Trophoblast cell (in vitro differentiated cells and primary cell): ENCODE measurements around the gene TLX3.
A peak's percentile ranks its signal among the peaks of the same experiment; 100 is the strongest.

Experiments
- DNase-seq, 2 donors: peaks; one replicate each; pipeline ENCODE4 v3.0.0-alpha.2; 2016
- H2AFZ ChIP-seq: 2 replicates; pipeline ENCODE4 v1.6.1; 2013; ENCODE audit warnings: low read length, moderate library complexity, mild to moderate bottlenecking; ENCODE audit not compliant: insufficient read depth, poor library complexity
- H2AK5ac ChIP-seq: 2 replicates; pipeline ENCODE4 v1.6.1; 2013; ENCODE audit warnings: mild to moderate bottlenecking, low read length
- H2BK120ac ChIP-seq: 2 replicates; pipeline ENCODE4 v1.6.1; 2013; ENCODE audit warnings: low read length, mild to moderate bottlenecking, moderate library complexity; ENCODE audit not compliant: insufficient read depth, poor library complexity
- H2BK12ac ChIP-seq: 2 replicates; pipeline ENCODE4 v1.6.1; 2013; ENCODE audit warnings: mild to moderate bottlenecking, low read length, moderate library complexity
- H2BK5ac ChIP-seq: 2 replicates; pipeline ENCODE4 v1.6.1; 2013; ENCODE audit warnings: low read length, low read depth, moderate library complexity, mild to moderate bottlenecking; ENCODE audit not compliant: poor library complexity
- H3K14ac ChIP-seq: 2 replicates; pipeline ENCODE4 v1.6.1; 2013; ENCODE audit warnings: mild to moderate bottlenecking, low read length
- H3K18ac ChIP-seq: 2 replicates; pipeline ENCODE4 v1.6.1; 2013; ENCODE audit warnings: mild to moderate bottlenecking, low read length
- H3K23ac ChIP-seq: 2 replicates; pipeline ENCODE4 v1.6.1; 2013; ENCODE audit warnings: low read length
- H3K27ac ChIP-seq: 2 replicates; pipeline ENCODE4 v1.5.1; 2013; ENCODE audit warnings: low read depth, mild to moderate bottlenecking, inconsistent platforms, low read length, moderate library complexity
- H3K27me3 ChIP-seq: 2 replicates; pipeline ENCODE4 v1.6.1; 2013; ENCODE audit warnings: inconsistent platforms, mild to moderate bottlenecking, low read length, moderate library complexity; ENCODE audit not compliant: insufficient read depth
- H3K36me3 ChIP-seq, 2 experiments: 1 replicate in 1 of 2; 2 replicates in 1 of 2; pipeline ENCODE4 v1.6.1; 2013; ENCODE audit warnings: low read length in 2 of 2, mild to moderate bottlenecking in 2 of 2, moderate library complexity in 1 of 2; ENCODE audit not compliant: insufficient read depth in 2 of 2, control insufficient read depth in 1 of 2
- H3K4ac ChIP-seq: 2 replicates; pipeline ENCODE4 v1.6.1; 2013; ENCODE audit warnings: low read depth, mild to moderate bottlenecking, low read length, moderate library complexity
- H3K4me1 ChIP-seq, 2 experiments: 1 replicate in 1 of 2; 2 replicates in 1 of 2; pipeline ENCODE4 v1.6.1; 2013; ENCODE audit warnings: low read length in 2 of 2, mild to moderate bottlenecking in 2 of 2, moderate library complexity in 1 of 2; ENCODE audit not compliant: insufficient read depth in 2 of 2, control insufficient read depth in 1 of 2
- H3K4me2 ChIP-seq: 2 replicates; pipeline ENCODE4 v1.6.1; 2013; ENCODE audit warnings: inconsistent platforms, mild to moderate bottlenecking, low read length, moderate library complexity
- H3K4me3 ChIP-seq: 2 replicates; pipeline ENCODE4 v1.5.1; 2013; ENCODE audit warnings: mild to moderate bottlenecking, low read depth, low read length, inconsistent platforms
- H3K79me1 ChIP-seq: one replicate; pipeline ENCODE4 v1.6.1; 2013; ENCODE audit warnings: low read length
- H3K79me2 ChIP-seq: 2 replicates; pipeline ENCODE4 v1.6.1; 2013; ENCODE audit warnings: low read length, mild to moderate bottlenecking; ENCODE audit not compliant: control insufficient read depth, insufficient read depth, poor library complexity
- H3K9ac ChIP-seq: 2 replicates; pipeline ENCODE4 v1.6.1; 2013; ENCODE audit warnings: mild to moderate bottlenecking, low read length
- H3K9me3 ChIP-seq: 2 replicates; pipeline ENCODE4 v1.6.1; 2013; ENCODE audit warnings: low read depth, mild to moderate bottlenecking, control low read depth, inconsistent platforms, low read length; ENCODE audit not compliant: insufficient read depth
- H4K12ac ChIP-seq: 2 replicates; pipeline ENCODE4 v1.6.1; 2013; ENCODE audit warnings: low read depth, mild to moderate bottlenecking, low read length, moderate library complexity
- H4K8ac ChIP-seq: 2 replicates; pipeline ENCODE4 v1.6.1; 2013; ENCODE audit warnings: low read depth, mild to moderate bottlenecking, low read length, moderate library complexity
- H4K91ac ChIP-seq: one replicate; pipeline ENCODE4 v1.6.1; 2013; ENCODE audit warnings: low read depth, mild to moderate bottlenecking, low read length, moderate library complexity
- WGBS: extraction: QIAGEN DNeasy Blood & Tissue Kit; methylation state at CpG from one replicate; pipeline ENCODE4 v1.1.7; 2013; ENCODE audit warnings: missing lambda C conversion rate; ENCODE audit not compliant: insufficient read length, insufficient coverage; ENCODE audit errors: extremely low coverage; 5-methylcytosine and 5-hydroxymethylcytosine counted together

TLX3 gene

DNA sequence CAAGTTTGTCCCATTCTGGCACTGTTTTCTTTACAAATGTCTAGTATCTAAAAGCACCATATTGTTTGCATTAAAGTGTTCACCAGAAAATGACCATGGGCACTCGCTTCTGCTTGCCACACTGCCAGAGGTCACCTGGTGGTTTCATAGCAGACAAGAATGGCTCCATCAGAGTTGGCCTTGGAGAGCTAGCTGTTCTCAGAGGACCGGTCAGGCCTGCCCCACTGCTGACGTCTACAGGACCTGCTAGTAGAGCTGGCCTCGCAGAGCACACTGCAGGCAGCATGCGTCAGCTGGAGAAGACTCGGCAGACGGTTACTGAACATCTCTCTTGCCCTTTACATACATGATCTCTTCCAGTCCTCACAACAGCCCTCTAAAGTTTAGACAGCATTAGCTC lies 8.7 kb upstream of the TLX3 start:
- H3K4ac ChIP-seq: no peak overlapping the region
- no peak overlapping the region for H3K4me3 ChIP-seq
- no peak overlapping the region for H4K8ac ChIP-seq
- H4K91ac ChIP-seq: no peak overlapping the region
- H3K27me3 ChIP-seq: peaks cover 5% of the 10 kb centered on the region
- H3K4me2 ChIP-seq: no peak overlapping the region
- no peak overlapping the region for H3K23ac ChIP-seq
- no peak overlapping the region for H2AFZ ChIP-seq
- no peak overlapping the region for H3K18ac ChIP-seq
- no peaks in the 10 kb centered on the region for H3K79me2 ChIP-seq
- peaks cover 1 to 3% of the 10 kb centered on the region in 2 experiments for H3K4me1 ChIP-seq
- no peak overlapping the region for H3K14ac ChIP-seq
- H2BK120ac ChIP-seq: no peak overlapping the region
- H2BK12ac ChIP-seq: no peak overlapping the region
- no peak overlapping the region for H3K9ac ChIP-seq
- peak; percentile 80 to 91 for DNase-seq
- H2AK5ac ChIP-seq: no peak overlapping the region
- H3K9me3 ChIP-seq: no peaks in the 10 kb centered on the region
- no peak overlapping the region for H4K12ac ChIP-seq
- WGBS: no CpG with 5 or more reads among the region's 7 CpGs
- no peak overlapping the region for H3K27ac ChIP-seq
- H2BK5ac ChIP-seq: no peak overlapping the region
- no peaks in the 10 kb centered on the region for H3K79me1 ChIP-seq
- H3K36me3 ChIP-seq: peaks cover 3 to 7% of the 10 kb centered on the region in 2 experiments

DNA sequence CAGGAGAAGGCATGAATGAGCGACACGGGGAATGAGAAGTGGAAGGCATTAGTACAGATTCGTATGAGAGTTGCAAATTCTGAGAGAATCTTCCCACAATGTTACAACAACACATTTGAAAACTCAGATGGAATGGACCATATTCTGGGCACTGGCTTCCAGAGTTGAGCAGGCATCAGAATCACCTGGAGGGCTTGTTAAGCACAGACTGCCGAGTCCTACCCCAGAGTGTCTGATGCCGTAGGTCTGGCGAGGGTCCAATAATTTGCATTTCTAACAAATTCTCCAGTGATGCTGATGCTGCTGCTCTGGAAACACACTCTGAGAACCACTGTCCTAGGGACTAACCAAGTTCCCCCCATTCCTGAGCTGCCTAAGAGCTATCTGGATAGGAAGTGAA lies 2.9 kb upstream of the TLX3 start:
- no peak overlapping the region for H3K27ac ChIP-seq
- no peak for DNase-seq
- no peak overlapping the region for H3K9ac ChIP-seq
- H3K4ac ChIP-seq: no peak overlapping the region
- no CpG with 5 or more reads among the region's 6 CpGs for WGBS
- H3K14ac ChIP-seq: no peak overlapping the region
- peaks cover 60% of the 10 kb centered on the region for H3K27me3 ChIP-seq
- H2BK120ac ChIP-seq: no peak overlapping the region
- H2AK5ac ChIP-seq: no peak overlapping the region
- no peak overlapping the region for H2BK12ac ChIP-seq
- H2BK5ac ChIP-seq: no peak overlapping the region
- H3K4me3 ChIP-seq: no peak overlapping the region
- peaks cover 0 to 4% of the 10 kb centered on the region in 2 experiments for H3K36me3 ChIP-seq
- H3K23ac ChIP-seq: no peak overlapping the region
- H4K8ac ChIP-seq: no peak overlapping the region
- no peak overlapping the region for H4K91ac ChIP-seq
- no peaks in the 10 kb centered on the region for H3K79me2 ChIP-seq
- H3K4me2 ChIP-seq: no peak overlapping the region
- H3K18ac ChIP-seq: no peak overlapping the region
- H3K79me1 ChIP-seq: no peaks in the 10 kb centered on the region
- peaks cover 4% of the 10 kb centered on the region for H3K9me3 ChIP-seq
- no peak overlapping the region for H2AFZ ChIP-seq
- peaks cover 13 to 15% of the 10 kb centered on the region in 2 experiments for H3K4me1 ChIP-seq
- H4K12ac ChIP-seq: no peak overlapping the region

DNA sequence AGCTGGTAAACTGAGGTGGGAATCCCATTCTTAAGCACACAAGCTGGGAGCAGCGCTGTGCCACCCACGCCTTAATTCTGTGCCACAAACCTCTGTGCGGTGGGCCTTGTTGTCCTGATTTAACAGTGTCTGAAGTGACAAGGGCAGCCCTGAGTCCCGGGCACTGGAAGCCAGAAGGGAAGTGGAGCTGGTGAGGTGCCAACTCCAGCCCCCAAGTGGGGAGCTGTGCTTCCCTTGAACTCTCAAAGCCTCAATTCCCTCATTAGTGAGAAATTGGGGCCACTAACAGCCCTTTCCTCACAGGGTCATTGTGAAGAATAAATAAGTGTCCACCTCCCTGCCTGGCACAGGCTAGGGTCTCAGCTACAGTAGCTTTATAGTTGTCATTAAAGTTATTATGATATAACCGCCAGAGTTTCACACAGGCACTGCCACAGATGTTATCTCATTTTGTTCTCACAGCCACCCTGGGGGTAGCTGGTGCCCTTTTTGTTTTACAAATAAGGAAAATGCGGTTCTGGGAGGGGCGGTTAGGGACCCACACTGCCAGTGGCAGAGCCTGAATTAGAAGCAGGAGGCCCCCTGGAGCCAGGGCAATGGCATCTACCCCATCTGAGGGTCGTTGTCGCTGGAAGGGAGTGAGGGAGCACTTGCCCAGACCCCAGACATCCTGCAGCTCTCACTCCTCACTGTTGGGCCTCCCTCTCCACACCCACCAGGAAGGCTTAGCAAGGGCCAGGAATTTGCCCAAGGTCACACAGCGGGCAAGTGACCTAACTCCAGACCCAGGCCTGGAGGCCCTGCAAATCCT lies 2.1 kb upstream of the TLX3 start:
- Histone ChIP-seq H3K18ac (no peak overlapping the region), H3K79me1 (no peaks in the 10 kb centered on the region)

DNA sequence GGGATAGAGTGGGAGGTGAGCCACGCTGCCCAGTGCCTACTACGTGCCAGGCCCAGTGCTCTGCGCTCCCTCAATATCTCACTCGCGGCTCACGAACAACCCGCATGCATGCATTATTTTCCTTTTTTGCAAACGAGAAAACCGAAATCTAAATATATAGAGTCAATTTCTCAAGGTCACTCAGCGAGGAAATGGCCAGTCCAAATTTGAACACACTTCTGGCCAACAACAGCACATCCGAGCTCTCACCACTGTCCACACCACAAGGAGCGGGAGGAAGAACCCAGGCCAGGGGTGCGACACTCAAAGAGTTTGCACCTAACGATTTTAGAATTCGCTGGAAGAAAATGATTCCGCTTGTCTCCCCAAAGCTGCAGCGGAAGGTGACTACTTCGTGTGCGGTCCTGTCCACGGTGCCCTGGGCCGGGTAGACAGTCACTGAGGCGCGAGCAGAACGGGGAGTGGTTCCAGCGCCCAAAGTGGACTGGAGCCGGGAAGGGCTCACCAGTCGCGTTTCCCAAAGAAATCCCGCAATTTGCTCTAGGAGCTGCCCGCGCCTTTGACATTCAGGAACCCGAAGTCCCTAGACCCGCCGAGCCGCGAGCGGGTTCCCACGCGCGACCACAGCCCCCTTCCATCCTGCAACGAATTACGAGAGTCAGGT lies 1.1 kb upstream of the TLX3 start:
- H3K27ac ChIP-seq: no peak overlapping the region
- H3K4me3 ChIP-seq: no peak overlapping the region
- no peak overlapping the region for H4K91ac ChIP-seq
- no peaks in the 10 kb centered on the region for H3K79me2 ChIP-seq
- H3K18ac ChIP-seq: no peak overlapping the region
- no CpG with 5 or more reads among the region's 42 CpGs for WGBS
- H3K27me3 ChIP-seq: peaks cover 75% of the 10 kb centered on the region
- no peak overlapping the region for H3K9ac ChIP-seq
- H3K36me3 ChIP-seq: no peaks in the 10 kb centered on the region
- no peak overlapping the region for H3K4ac ChIP-seq
- no peak for DNase-seq
- H3K9me3 ChIP-seq: peaks cover 4% of the 10 kb centered on the region
- no peaks in the 10 kb centered on the region for H3K79me1 ChIP-seq
- no peak overlapping the region for H2BK5ac ChIP-seq
- no peak overlapping the region for H2BK12ac ChIP-seq
- H2AK5ac ChIP-seq: no peak overlapping the region
- H2AFZ ChIP-seq: no peak overlapping the region
- H3K23ac ChIP-seq: peak overlapping the region; percentile 54
- H4K12ac ChIP-seq: no peak overlapping the region
- peak overlapping the region; percentile 59 for H3K4me2 ChIP-seq
- no peak overlapping the region for H2BK120ac ChIP-seq
- no peak overlapping the region for H3K14ac ChIP-seq
- H3K4me1 ChIP-seq: peaks cover 23 to 26% of the 10 kb centered on the region in 2 experiments
- no peak overlapping the region for H4K8ac ChIP-seq

More for the DNA sequence above, 2.1 kb upstream of the TLX3 start:
- H2BK120ac ChIP-seq: no peak overlapping the region
- no peak overlapping the region for H3K4ac ChIP-seq
- no CpG with 5 or more reads among the region's 10 CpGs for WGBS
- no peak overlapping the region for H2BK5ac ChIP-seq
- no peak overlapping the region for H3K14ac ChIP-seq
- H3K23ac ChIP-seq: no peak overlapping the region
- no peak overlapping the region for H3K27ac ChIP-seq
- H3K9me3 ChIP-seq: peaks cover 4% of the 10 kb centered on the region
- H2AFZ ChIP-seq: no peak overlapping the region
- H3K79me2 ChIP-seq: no peaks in the 10 kb centered on the region
- H3K27me3 ChIP-seq: peaks cover 66% of the 10 kb centered on the region
- H4K12ac ChIP-seq: no peak overlapping the region
- no peak overlapping the region for H3K4me3 ChIP-seq
- no peak overlapping the region for H2AK5ac ChIP-seq
- no peak overlapping the region for H2BK12ac ChIP-seq
- peaks cover 0 to under 1% of the 10 kb centered on the region in 2 experiments for H3K36me3 ChIP-seq
- no peak overlapping the region for H4K8ac ChIP-seq
- no peak overlapping the region for H3K9ac ChIP-seq
- DNase-seq: no peak
- H4K91ac ChIP-seq: no peak overlapping the region
- peaks cover 17 to 19% of the 10 kb centered on the region in 2 experiments for H3K4me1 ChIP-seq
- no peak overlapping the region for H3K4me2 ChIP-seq
